ENCODE measurements around the gene PMM1. TPM values are rescaled to one million over a fixed set of nuclear protein-coding genes. Genes with fewer than 3 reads are reported as not detected.
A peak's percentile ranks its signal among the peaks of the same experiment; 100 is the strongest.

The PMM1 gene
- total and polyA plus RNA-seq, 8 donors = 15.2 to 131 (median 56.5) TPM

GRCh38 chr22:41568811-41569210 lies 20.8 kb downstream of the PMM1 start:
- Histone ChIP-seq H3K27ac (no peak overlapping the region), H3K4me1 (peaks cover 0 to 19% (median 7%) of the 10 kb centered on the region in 4 donors), H3K27me3 (no peaks in the 10 kb centered on the region), H3K4me3 (no peak overlapping the region), H3K9me3 (no peaks in the 10 kb centered on the region), H3K36me3 (no peaks in the 10 kb centered on the region)
- 64 to 80% (median 77%) methylated on average over 7 of the region's 7 CpGs for WGBS, 5 donors
- DNase-seq = peak in 1 of 2 donors; percentile 60
- TF ChIP-seq POLR2A (IDR thresholded peaks at IDR 0.05) = no peak
- TF ChIP-seq EP300 (IDR thresholded peaks at IDR 0.05) = no peak
- TF ChIP-seq POLR2AphosphoS5 (IDR thresholded peaks at IDR 0.05) = no peak
- TF ChIP-seq, protein P1, sequence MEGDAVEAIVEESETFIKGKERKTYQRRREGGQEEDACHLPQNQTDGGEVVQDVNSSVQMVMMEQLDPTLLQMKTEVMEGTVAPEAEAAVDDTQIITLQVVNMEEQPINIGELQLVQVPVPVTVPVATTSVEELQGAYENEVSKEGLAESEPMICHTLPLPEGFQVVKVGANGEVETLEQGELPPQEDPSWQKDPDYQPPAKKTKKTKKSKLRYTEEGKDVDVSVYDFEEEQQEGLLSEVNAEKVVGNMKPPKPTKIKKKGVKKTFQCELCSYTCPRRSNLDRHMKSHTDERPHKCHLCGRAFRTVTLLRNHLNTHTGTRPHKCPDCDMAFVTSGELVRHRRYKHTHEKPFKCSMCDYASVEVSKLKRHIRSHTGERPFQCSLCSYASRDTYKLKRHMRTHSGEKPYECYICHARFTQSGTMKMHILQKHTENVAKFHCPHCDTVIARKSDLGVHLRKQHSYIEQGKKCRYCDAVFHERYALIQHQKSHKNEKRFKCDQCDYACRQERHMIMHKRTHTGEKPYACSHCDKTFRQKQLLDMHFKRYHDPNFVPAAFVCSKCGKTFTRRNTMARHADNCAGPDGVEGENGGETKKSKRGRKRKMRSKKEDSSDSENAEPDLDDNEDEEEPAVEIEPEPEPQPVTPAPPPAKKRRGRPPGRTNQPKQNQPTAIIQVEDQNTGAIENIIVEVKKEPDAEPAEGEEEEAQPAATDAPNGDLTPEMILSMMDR (IDR thresholded peaks at IDR 0.05) = no peak
- intact Hi-C loops (cut with DNase I; ENCODE audit: low total_unique reads) = no loop called here

- peak overlapping the region in 2 of 5 donors; percentile 2 to 5 for H3K27ac ChIP-seq
- DNase-seq = no peak
- no peak overlapping the region for H3K4me3 ChIP-seq
- no peaks in the 10 kb centered on the region for H3K27me3 ChIP-seq
- intact Hi-C loops (cut with DNase I; ENCODE audit: low total_unique reads) = no loop called here
- no peak for TF ChIP-seq POLR2A (IDR thresholded peaks at IDR 0.05)
- no peak for TF ChIP-seq EP300 (IDR thresholded peaks at IDR 0.05)
- TF ChIP-seq, protein P1 (IDR thresholded peaks at IDR 0.05) = no peak
- no peak for TF ChIP-seq POLR2AphosphoS5 (IDR thresholded peaks at IDR 0.05)
- H3K36me3 ChIP-seq = no peaks in the 10 kb centered on the region
- peaks cover 0 to 31% (median 7%) of the 10 kb centered on the region in 4 donors for H3K4me1 ChIP-seq
- H3K9me3 ChIP-seq = no peaks in the 10 kb centered on the region
- WGBS, 5 donors = 66 to 75% (median 67%) methylated on average over 3 of the region's 3 CpGs
These were observed 22.2 kb downstream of the PMM1 start for GRCh38 chr22:41567512-41567768.

GRCh38 chr22:41565403-41566054 lies 24.1 kb downstream of the PMM1 start:
- peak in 1 of 2 donors; percentile 58 for DNase-seq
- Histone ChIP-seq H3K36me3 (no peaks in the 10 kb centered on the region), H3K4me1 (peaks cover 0 to 48% (median 22%) of the 10 kb centered on the region in 4 donors), H3K4me3 (no peak overlapping the region), H3K27ac (peak overlapping the region in 4 of 5 donors; percentile 26 to 72 (median 48)), H3K27me3 (peaks cover 0 to 5% (median 1%) of the 10 kb centered on the region in 3 donors), H3K9me3 (no peaks in the 10 kb centered on the region)
- WGBS, 5 donors = 41 to 69% (median 58%) methylated on average over 8 of the region's 8 CpGs
- no peak for TF ChIP-seq EP300 (IDR thresholded peaks at IDR 0.05)
- peak in 1 of 3 donors; percentile 26 for TF ChIP-seq POLR2AphosphoS5 (IDR thresholded peaks at IDR 0.05)
- intact Hi-C loops (cut with DNase I; ENCODE audit: low total_unique reads) = no loop called here

DNA sequence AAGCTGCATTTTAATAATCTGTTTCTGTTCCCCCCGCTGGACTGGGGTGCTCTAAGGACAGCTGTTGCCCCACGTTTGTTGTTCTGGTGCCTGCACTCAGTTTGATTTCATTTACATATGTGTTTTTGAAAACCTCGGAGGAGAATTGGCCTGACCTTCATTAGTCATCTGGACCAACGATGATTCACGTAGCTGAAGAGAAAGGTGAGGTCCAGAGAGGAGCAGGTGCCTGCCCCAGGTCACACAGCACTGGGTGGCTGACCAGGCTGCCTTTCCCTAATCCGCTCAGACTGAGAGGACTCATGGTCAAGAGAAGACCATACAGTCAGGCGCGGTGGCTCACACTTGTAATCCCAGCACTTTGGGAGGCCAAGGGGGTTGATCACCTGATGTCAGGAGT lies 25.1 kb downstream of the PMM1 start:
- WGBS, 5 donors = 82 to 87% (median 85%) methylated on average over 8 of the region's 8 CpGs
- TF ChIP-seq POLR2A (IDR thresholded peaks at IDR 0.05) (no peak), POLR2AphosphoS5 (IDR thresholded peaks at IDR 0.05) (no peak), EP300 (IDR thresholded peaks at IDR 0.05) (no peak)
- TF ChIP-seq, protein P1 (IDR thresholded peaks at IDR 0.05) = no peak
- H3K27me3 ChIP-seq = peaks cover 0 to 7% (median 5%) of the 10 kb centered on the region in 3 donors
- peak overlapping the region in 4 of 5 donors; percentile 26 to 72 (median 48) for H3K27ac ChIP-seq
- H3K36me3 ChIP-seq = no peaks in the 10 kb centered on the region
- H3K9me3 ChIP-seq = no peaks in the 10 kb centered on the region
- H3K4me3 ChIP-seq = no peak overlapping the region
- peaks cover 0 to 52% (median 26%) of the 10 kb centered on the region in 4 donors for H3K4me1 ChIP-seq
- no peak for DNase-seq
- intact Hi-C loops (cut with DNase I; ENCODE audit: low total_unique reads) = no loop called here

Data from stomach (tissue), 9 donors.